Measurements from ENCODE around the gene SUN1. TPM values are rescaled to one million over a fixed set of nuclear protein-coding genes. Genes with fewer than 3 reads are reported as not detected.

The SUN1 gene
- total RNA-seq, 2 experiments from 2014 or later, result 104 to 108 TPM

- Histone ChIP-seq H3K36me3 (ENCODE audit: insufficient read depth, low read length) (peaks cover 3% of the 10 kb centered on the region), H3K9me3 (ENCODE audit: control insufficient read depth in 1 of 2, insufficient read depth in 1 of 2, low read length in 2 of 2) (peaks cover 0 to 3% of the 10 kb centered on the region in 2 experiments), H3K4me1 (ENCODE audit: insufficient read depth, low read length) (peaks cover 50% of the 10 kb centered on the region), H3K27ac (ENCODE audit: low read depth in 1 of 2, low read length in 2 of 2) (no peak overlapping the region), H3K27me3 (ENCODE audit: control insufficient read depth in 1 of 2, insufficient read depth in 2 of 2, low read length in 2 of 2) (no peaks in the 10 kb centered on the region), H3K4me3 (ENCODE audit: low read length) (peak overlapping the region; percentile 64)
- DNase-seq (peak in 4 of 14 experiments; percentile 11 to 59 (median 37)), ATAC-seq (ENCODE audit: poor library complexity) (no peak)
- intact Hi-C loops (cut with DNase I, micrococcal nuclease), result loop anchor here (1.0 to 10.0 kb wide), 5 partner anchors 17 to 229 kb away; partner anchors contain the start of genes GET4 (in 1 of the 2), GPR146 (in 1 of the 2) and SUN1 (in 1 of the 2)
- H3K27ac Mint-ChIP-seq, result peak overlapping the region; percentile 85
- CTCF ChIA-PET, result interaction anchor here (0.7 to 2.0 kb wide), 3 partner anchors 16 to 58 kb away, joined by 3 to 6 read pairs (median 3); partner anchors contain the start of gene SUN1
- H3K9me3 Mint-ChIP-seq, result no peaks in the 10 kb centered on the region
- H3K27me3 Mint-ChIP-seq, result no peaks in the 10 kb centered on the region
- peak overlapping the region; percentile 92 for H3K4me3 Mint-ChIP-seq
- peaks cover 61% of the 10 kb centered on the region for H3K4me1 Mint-ChIP-seq (ENCODE audit: low read depth)
- POLR2A ChIA-PET, result interaction anchor here (1.0 to 3.2 kb wide), 5 partner anchors 17 to 108 kb away, joined by 3 to 34 read pairs (median 5); partner anchors contain the start of genes GET4 and SUN1
- TF ChIP-seq, protein P1, sequence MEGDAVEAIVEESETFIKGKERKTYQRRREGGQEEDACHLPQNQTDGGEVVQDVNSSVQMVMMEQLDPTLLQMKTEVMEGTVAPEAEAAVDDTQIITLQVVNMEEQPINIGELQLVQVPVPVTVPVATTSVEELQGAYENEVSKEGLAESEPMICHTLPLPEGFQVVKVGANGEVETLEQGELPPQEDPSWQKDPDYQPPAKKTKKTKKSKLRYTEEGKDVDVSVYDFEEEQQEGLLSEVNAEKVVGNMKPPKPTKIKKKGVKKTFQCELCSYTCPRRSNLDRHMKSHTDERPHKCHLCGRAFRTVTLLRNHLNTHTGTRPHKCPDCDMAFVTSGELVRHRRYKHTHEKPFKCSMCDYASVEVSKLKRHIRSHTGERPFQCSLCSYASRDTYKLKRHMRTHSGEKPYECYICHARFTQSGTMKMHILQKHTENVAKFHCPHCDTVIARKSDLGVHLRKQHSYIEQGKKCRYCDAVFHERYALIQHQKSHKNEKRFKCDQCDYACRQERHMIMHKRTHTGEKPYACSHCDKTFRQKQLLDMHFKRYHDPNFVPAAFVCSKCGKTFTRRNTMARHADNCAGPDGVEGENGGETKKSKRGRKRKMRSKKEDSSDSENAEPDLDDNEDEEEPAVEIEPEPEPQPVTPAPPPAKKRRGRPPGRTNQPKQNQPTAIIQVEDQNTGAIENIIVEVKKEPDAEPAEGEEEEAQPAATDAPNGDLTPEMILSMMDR (IDR thresholded peaks at IDR 0.05), result no peak
- H3K36me3 Mint-ChIP-seq (ENCODE audit: low read depth), result peaks cover 25% of the 10 kb centered on the region
Measured at GRCh38 chr7:815284-816216, 16.7 kb upstream of the SUN1 start.

GRCh38 chr7:816300-816750 is 16.0 kb upstream of the SUN1 start:
- Mint-ChIP-seq H3K27ac (peak overlapping the region; percentile 85), H3K9me3 (no peaks in the 10 kb centered on the region), H3K4me1 (ENCODE audit: low read depth) (peaks cover 67% of the 10 kb centered on the region), H3K4me3 (peak overlapping the region; percentile 85), H3K36me3 (ENCODE audit: low read depth) (peaks cover 30% of the 10 kb centered on the region), H3K27me3 (no peaks in the 10 kb centered on the region)
- intact Hi-C loops (cut with DNase I, micrococcal nuclease), result loop anchor here (1.0 to 10.0 kb wide), 5 partner anchors 16 to 228 kb away; partner anchors contain the start of genes GET4 (in 1 of the 2), GPR146 (in 1 of the 2) and SUN1 (in 1 of the 2)
- ATAC-seq (ENCODE audit: poor library complexity) (peak; percentile 94), DNase-seq (peak; percentile 95 to 99 (median 97))
- peaks cover 5% of the 10 kb centered on the region for H3K36me3 ChIP-seq (ENCODE audit: insufficient read depth, low read length)
- POLR2A ChIA-PET, result interaction anchor here (1.0 to 3.2 kb wide), 5 partner anchors 16 to 107 kb away, joined by 3 to 34 read pairs (median 5); partner anchors contain the start of genes GET4 and SUN1
- H3K9me3 ChIP-seq (ENCODE audit: control insufficient read depth in 1 of 2, insufficient read depth in 1 of 2, low read length in 2 of 2), result no peaks in the 10 kb centered on the region
- H3K4me3 ChIP-seq (ENCODE audit: low read length), result peak overlapping the region; percentile 64
- no peak overlapping the region for H3K27ac ChIP-seq (ENCODE audit: low read depth in 1 of 2, low read length in 2 of 2)
- TF ChIP-seq, protein P1 (IDR thresholded peaks at IDR 0.05), result no peak
- no peaks in the 10 kb centered on the region for H3K27me3 ChIP-seq (ENCODE audit: control insufficient read depth in 1 of 2, insufficient read depth in 2 of 2, low read length in 2 of 2)
- CTCF ChIA-PET, result interaction anchor here (1.2 to 2.0 kb wide), 2 partner anchors 15 to 57 kb away, joined by 3 to 6 read pairs; partner anchors contain the start of gene SUN1
- H3K4me1 ChIP-seq (ENCODE audit: insufficient read depth, low read length), result peaks cover 50% of the 10 kb centered on the region
